LHCN-M2 (cell line): ENCODE results near the gene ELL. TPM values are rescaled to one million over a fixed set of nuclear protein-coding genes. Genes with fewer than 3 reads are reported as not detected.
"Not testable (repeated sequence)": the region's sequence is repeated elsewhere in the genome, so short reads cannot be mapped to it uniquely, and the experiment has no call there.

Experiments
- DNase-seq: peaks from one replicate; pipeline ENCODE4 v3.0.0-alpha.2; 2012; ENCODE audit warnings: low read depth
- total RNA-seq: library from RNA; depleted of rRNA; stranded (reverse); fragments of >200 nt; gene quantifications from 2 replicates; pipeline ENCODE4 v1.2.3, GENCODE V29; 2014

The ELL gene
- total RNA-seq, 1 experiment from 2014 or later, result 10.8 TPM

- no peak for DNase-seq
Observed at GRCh38 chr19:18424122-18424889, 97.6 kb downstream of the ELL start.

DNA sequence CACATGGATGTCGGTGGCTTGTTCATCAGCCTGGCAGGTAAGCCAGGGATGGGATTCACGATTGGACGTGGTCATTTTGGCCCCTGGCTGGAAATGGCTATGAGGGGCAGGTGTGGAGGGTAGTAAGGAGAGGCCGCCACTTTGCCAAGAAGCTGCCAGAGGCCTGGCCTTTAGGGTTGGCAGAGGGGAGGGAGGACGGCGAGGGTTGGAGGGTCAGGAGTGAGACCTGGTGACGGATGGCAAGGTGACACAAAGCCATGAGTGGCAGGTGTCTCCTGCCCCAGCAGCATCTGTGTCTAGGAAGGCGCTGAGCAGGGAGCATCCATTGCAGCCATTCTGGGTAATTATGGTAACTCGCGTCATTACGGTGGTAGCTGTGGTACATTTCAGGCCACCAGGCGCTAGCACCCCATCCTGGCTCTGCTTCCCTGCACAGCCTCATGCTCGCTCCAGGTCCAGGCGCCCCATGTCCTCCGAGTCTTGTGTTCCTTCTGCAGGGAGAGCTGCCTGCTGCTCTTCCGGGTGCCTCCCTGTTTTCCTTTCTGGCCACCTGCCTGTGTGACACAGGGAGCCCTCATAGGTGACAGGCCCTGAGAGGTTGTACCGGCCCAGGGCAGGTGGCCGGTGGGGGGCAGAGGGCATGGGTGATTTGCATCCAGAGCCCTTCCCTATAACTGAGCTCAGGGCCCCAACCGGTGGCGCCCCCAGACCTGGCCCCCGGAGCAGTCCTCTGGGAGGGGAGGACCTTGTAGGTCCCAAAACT lies 98.4 kb downstream of the ELL start:
- DNase-seq, result no peak

- DNase-seq, result no peak
Observed at GRCh38 chr19:18422530-18423191, 99.2 kb downstream of the ELL start.

DNA sequence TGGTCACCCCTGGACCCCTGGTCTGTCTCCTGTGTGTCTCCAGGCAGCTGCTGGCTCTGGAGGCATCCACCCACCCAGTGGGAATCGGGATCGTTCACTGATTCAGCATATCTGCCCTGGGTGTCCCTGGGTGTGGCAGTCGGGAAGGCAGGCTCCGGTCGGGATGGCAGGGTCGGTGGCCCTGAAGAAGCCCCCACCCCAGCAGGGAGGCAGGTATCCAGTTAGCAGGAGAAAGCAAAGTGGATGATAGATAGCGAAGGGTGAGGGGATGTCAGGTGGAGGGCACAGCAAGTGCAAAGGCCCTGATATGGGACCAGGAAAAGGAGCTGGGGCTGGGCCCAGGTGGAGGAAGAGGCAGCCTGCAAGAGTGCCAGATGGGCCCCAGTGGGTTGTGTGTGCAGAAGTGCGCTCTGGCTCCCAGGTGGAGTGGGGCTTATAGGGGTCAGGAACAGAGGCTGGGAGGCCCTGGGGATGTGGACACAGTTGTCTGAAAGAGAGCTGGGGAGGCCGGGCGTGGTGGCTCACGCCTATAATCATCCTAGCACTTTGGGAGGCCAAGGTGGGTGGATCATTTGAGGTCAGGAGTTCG lies 100.4 kb downstream of the ELL start:
- DNase-seq, result no peak

- DNase-seq, result no peak
Observed at GRCh38 chr19:18420930-18421329, 100.9 kb downstream of the ELL start.

- no peak for DNase-seq
Observed at GRCh38 chr19:18419699-18420460, 102.0 kb downstream of the ELL start.

DNA sequence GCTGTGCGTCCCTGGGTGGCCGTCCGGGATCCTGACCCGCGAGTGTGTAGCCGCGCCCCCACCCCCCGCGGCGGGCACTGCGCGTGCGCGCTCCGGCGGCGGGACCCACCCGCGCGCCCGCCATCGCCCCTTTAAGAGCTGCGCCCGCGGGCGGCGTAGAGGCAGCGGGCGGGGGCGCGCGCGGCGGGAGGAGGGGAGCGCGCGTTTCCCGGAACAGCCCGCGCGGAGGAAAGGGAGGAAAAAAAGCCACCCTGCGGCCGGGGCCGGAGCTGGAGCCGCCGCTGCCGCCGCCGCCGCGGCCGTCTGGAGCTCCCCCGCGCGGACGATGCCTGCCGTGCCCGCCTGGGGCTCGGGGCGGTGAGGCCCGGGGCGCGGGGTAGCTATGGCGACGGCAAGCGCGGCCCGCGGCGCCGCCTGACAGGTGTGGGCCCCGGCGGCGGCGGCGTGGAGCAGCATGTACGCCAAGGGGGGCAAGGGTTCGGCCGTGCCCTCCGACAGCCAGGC lies 102.6 kb downstream of the ELL start, which contains the start of gene SSBP4:
SSBP4 (plus strand) TSS at position 204 of the 504 bp plus-strand sequence; CDS start at position 455, 251 bp downstream.
- DNase-seq, result peak; percentile 78

GRCh38 chr19:18418483-18419194 lies 103.2 kb downstream of the ELL start:
- no peak for DNase-seq

DNA sequence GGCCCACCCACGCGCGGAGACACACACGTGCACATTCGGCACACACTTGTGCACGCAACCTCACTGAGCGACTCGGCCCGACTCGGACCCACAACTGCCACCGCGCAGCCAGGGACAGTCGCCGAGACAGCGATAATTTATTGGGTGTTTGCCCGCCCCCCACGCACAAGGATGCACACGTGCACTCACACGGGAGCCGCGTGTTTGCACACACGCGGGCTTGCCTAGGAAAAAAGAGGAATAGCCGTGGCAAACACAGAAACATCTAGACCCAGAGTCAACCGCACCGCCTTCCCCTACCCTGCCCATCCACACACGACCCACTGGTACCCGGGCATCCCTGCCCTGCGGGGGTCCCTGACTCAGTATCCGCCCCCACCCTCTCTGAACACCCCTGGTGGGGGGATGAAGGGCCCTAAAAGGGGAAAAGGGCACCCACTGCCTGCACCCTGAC lies 103.8 kb downstream of the ELL start:
- no peak for DNase-seq

DNA sequence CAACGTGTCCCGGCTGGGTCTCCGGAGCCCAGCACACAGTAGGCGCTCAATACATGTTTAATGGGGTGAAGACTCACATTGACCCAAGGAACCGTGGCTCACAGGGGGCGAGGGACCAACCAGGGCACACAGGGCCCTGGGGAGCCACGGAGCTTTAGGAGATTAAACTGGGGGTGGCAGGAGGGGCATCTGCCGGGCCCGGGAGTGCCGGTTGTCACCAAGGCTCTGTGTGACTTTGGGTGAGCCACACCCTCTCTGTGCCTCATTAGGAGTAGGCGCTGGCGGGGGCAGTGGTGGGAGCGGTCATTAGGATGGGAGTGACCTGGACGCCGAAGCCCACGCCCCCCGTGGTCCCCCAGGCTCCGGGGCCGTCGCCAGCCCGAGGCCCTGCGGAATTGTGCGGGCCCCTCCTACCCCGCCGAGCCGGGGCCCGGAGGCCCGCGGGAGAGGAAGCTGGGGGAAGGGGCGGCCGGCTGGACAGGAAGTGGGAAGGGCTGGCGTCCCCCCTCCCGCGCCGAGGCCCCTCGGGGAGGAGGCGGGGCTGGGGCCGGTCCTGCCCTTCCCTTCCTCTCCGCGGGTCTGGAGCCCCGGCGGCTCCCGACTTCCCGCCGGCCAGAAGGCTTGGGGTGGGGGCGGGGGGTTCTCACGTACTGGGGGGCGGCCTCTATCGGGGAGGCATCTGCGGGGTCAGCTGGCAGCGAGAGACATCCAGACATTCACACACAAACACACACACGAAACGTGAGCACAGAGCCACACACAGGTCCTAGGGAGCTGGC lies 104.4 kb downstream of the ELL start:
- DNase-seq, result peak; percentile 40

DNA sequence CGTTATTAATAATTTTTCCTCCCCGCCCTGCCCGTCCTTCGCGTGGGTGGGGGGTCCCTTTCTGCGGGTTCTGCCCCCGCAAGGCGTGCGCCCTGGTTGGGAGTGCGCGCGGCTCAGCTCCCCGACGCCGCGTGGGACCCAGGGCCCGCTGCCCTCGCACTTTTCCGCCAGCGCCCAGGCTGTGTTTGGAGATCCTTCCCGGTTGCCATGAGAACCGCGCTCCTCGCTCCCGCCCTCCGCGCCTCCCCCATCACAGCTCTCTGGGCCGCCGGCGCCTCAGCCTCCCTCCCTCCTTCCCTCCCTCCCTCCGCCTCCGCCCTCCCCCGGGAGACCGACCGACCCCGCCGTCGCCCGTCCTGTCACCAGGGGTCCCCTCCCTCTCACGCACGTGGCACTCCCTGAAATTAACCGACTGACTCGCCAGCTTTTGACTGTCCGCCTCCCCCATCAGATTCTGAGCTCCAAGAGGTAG lies 105.1 kb downstream of the ELL start:
- peak; percentile 71 for DNase-seq

DNA sequence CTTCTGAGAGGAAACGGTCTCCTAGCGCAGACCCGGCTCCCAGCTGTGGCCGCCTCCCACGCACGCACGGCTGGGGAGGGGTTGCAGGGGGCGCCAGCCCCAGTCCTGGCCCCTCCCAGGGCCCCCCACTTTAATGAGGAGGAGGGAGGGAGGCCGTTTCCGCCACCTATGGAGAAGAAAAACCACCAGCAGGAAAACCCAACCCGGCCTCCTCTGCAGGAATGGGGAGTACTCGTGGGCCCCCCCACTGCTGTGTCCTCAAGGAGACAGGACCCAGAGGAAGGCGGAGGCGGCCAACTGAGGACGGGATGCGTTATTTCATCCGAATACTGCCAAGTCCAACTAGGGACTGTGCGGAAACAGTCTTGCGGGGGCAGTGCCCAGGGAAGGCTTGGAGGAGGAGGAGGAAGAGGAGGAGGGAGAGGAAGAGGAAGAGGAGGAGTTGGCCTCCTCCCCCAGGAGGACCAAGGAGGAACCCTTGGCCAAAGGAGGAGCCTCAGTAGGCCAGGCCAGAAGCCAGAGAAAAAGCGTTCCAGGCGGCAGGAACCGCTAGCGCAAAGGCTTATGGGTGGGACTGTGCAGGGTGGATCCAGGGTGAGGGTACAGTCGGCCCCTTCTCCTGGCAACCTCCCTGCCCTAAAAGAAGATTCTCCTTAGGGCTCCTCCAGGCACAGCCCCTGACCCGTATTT lies 106.5 kb downstream of the ELL start:
- no peak for DNase-seq

GRCh38 chr19:18414504-18415177 lies 107.2 kb downstream of the ELL start:
- DNase-seq, result peak; percentile 32

GRCh38 chr19:18412610-18413239 lies 109.1 kb downstream of the ELL start:
- no peak for DNase-seq

- no peak for DNase-seq
Observed at GRCh38 chr19:18408053-18408476, 113.8 kb downstream of the ELL start.

- no peak for DNase-seq
Observed at GRCh38 chr19:18406749-18407148, 115.1 kb downstream of the ELL start.

- DNase-seq, result not testable (repeated sequence)
Observed at GRCh38 chr19:18405754-18406153, 116.1 kb downstream of the ELL start.
